ENCODE measurements around the gene RAB30.

GRCh38 chr11:83021780-83022125, 49.9 kb downstream of the RAB30 start:
- TF ChIP-seq CTCF (IDR thresholded peaks at IDR 0.05; ENCODE audit: low read length) (no peak), EZH2 (optimal IDR thresholded peaks at IDR 0.05; ENCODE audit: low read depth, low read length) (no peak)

Measured in MM.1S (cell line).